ENCODE measurements around the gene DTX3. TPM values are rescaled to one million over a fixed set of nuclear protein-coding genes. Genes with fewer than 3 reads are reported as not detected.

The DTX3 gene
- total RNA-seq, 1 donor, result 22.9 TPM

GRCh38 chr12:57625261-57626032 is 20.8 kb downstream of the DTX3 start:
- DNase-seq (ENCODE audit: low read depth), result no peak
- TF ChIP-seq CTCF (IDR thresholded peaks at IDR 0.05; ENCODE audit: insufficient read depth, low read depth, low read length), result no peak
- no peak overlapping the region for H3K4me3 ChIP-seq (ENCODE audit: low read depth, low read length)

GRCh38 chr12:57626111-57626920 is 21.7 kb downstream of the DTX3 start:
- DNase-seq (ENCODE audit: low read depth), result no peak
- H3K4me3 ChIP-seq (ENCODE audit: low read depth, low read length), result no peak overlapping the region
- no peak for TF ChIP-seq CTCF (IDR thresholded peaks at IDR 0.05; ENCODE audit: insufficient read depth, low read depth, low read length)

- no peak for TF ChIP-seq CTCF (IDR thresholded peaks at IDR 0.05; ENCODE audit: insufficient read depth, low read depth, low read length)
- no peak for DNase-seq (ENCODE audit: low read depth)
Measured at GRCh38 chr12:57626921-57627445, 22.4 kb downstream of the DTX3 start.

GRCh38 chr12:57627501-57628279 is 23.1 kb downstream of the DTX3 start:
- no peak for TF ChIP-seq CTCF (IDR thresholded peaks at IDR 0.05; ENCODE audit: insufficient read depth, low read depth, low read length)
- H3K4me3 ChIP-seq (ENCODE audit: low read depth, low read length), result no peak overlapping the region
- no peak for DNase-seq (ENCODE audit: low read depth)

More at GRCh38 chr12:57626921-57627445, 22.4 kb downstream of the DTX3 start:
- no peak overlapping the region for H3K4me3 ChIP-seq (ENCODE audit: low read depth, low read length)

GRCh38 chr12:57628280-57629191 is 23.9 kb downstream of the DTX3 start:
- no peak for TF ChIP-seq CTCF (IDR thresholded peaks at IDR 0.05; ENCODE audit: insufficient read depth, low read depth, low read length)
- H3K4me3 ChIP-seq (ENCODE audit: low read depth, low read length), result no peak overlapping the region
- no peak for DNase-seq (ENCODE audit: low read depth)

Data from fibroblast of villous mesenchyme (primary cell).